ENCODE data around the gene HSD17B12.
"Not testable (repeated sequence)": the region's sequence is repeated elsewhere in the genome, so short reads cannot be mapped to it uniquely, and the experiment has no call there.

Gene HSD17B12

GRCh38 chr11:43748095-43748494 is 67.6 kb downstream of the HSD17B12 start:
- no peak for DNase-seq

- DNase-seq = no peak
Measured at GRCh38 chr11:43751726-43752125, 71.2 kb downstream of the HSD17B12 start.

GRCh38 chr11:43756575-43756974 is 76.0 kb downstream of the HSD17B12 start:
- DNase-seq = no peak

GRCh38 chr11:43758927-43759326 is 78.4 kb downstream of the HSD17B12 start:
- no peak for DNase-seq

DNA sequence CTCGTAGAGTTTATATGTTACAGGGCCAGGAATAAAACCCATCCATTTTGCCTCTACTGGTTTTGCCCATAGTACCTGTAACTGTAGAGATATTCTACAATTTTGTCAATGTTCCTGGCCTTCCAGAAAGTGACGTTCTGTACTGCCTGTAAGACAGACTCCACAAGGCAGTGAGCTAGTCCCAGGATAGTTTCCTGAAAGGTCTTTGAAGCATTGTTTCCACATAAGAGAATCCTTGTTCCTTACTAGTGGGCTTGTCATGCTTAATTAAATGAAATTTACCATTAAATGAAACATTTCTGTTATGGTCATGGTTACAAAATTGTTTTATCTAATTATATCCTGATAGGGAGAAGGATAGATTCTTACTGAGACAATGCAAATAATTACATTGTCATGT is 80.4 kb downstream of the HSD17B12 start:
- DNase-seq = no peak

DNA sequence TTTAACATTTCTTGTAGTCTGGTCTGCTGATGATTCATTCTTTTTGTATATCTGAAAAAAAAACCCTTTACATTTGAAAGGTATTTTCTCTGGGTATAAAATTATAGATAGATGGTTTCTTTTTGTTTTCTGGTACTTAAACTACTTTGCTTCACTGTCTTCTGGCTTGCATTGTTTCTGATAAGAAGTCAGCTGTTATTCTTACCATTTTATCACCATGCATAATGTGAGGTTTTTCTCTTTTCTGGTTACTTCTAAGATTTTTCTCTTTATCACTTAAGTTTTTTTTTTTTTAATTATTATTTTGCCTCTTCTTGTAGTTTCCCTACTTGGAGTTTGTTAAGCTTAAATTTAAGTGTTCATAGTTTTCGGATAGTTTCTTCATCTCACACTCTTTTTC is 84.7 kb downstream of the HSD17B12 start:
- DNase-seq = no peak

DNA sequence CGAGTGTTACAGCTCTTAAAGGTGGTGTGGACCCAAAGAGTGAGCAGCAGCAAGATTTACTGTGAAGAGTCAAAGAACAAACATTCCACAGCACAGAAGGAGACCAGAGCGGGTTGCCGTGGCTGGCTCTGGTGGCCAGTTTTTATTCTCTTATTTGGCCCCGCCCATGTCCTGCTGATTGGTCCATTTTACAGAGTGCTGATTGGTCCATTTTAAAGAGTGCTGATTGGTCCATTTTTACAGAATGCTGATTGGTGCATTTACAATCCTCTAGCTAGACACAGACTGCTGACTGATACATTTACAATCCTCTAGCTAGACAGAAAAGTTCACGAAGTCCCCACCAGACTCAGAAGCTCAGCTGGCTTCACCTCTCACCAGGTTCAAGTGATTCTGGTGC is 88.1 kb downstream of the HSD17B12 start:
- DNase-seq = not testable (repeated sequence)

DNA sequence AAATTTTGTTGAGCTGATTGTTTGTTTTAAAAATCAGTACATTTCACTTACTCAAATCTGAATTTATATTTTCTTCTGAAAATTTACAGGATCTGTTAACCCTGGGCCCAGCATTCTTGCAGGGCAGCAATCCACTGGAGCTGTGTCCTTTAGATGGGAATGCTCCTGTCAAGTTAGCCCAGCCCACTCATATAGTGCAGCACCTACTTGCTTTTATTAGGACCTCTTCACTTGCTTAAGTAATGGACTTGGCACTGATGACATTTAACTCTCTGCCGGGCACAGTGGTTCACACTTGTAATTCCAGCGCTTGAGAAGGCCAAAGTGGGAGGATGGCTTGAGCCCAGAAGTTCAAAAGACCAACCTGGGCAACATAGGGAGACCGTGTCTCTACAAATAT is 89.6 kb downstream of the HSD17B12 start:
- DNase-seq = no peak

GRCh38 chr11:43772733-43773132 is 92.2 kb downstream of the HSD17B12 start:
- DNase-seq = no peak

DNA sequence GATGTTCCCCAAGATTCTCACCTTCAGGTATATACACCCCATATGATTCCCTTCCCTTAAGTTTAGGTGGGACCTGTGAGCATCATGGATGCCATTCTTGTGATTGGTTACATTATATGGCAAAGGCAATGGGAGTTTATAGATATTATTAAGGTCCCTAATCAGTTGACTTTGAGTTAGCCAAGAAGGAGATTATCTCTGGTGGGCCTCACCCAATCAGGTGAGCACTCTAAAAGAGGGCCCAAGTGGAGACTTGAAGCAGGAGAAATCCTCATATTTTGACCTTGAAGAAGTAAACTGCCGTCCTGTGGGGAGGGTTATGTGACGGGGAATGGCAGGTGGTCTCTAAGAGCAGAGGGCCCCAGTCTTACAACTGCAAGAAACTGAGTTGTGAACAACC is 94.2 kb downstream of the HSD17B12 start:
- no peak for DNase-seq

DNA sequence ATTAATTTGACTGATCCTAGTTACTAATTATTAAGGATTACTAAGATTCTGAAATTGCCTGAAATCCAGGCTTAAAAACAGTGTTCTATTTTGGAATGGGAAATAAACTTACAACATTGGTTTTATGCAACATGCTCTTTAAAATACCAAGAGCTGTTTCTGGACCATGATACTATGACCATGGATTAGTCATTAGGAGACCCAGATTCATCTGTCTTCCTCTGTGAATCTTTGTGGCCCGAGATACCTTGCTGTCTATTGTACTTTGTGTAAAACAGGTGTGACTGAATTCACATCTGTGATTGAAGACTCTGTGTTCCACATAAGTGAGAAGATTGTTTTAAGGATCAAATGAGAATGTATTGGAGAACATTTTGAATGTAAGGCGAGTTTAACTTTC is 98.8 kb downstream of the HSD17B12 start:
- no peak for DNase-seq

- DNase-seq = no peak
Measured at GRCh38 chr11:43784301-43784700, 103.8 kb downstream of the HSD17B12 start.

DNA sequence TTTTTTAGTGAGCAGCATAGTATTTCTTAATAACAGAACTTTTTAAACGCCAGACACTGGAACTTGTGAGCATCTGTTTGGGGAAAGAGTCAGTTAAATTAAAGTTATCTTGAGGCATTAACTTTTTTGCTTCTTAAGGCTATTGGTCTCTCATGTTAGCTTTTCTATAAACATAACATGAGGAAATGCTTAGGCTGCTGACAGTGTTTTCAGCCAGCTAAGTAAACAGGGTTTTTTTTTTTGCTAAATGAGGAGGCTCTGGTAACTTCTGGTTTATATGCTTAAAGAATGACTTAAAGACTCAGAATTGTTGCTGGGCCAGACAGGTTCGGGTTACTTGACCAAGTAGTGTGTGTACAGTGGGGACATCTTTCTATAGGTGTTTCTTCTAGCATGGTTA is 104.3 kb downstream of the HSD17B12 start:
- DNase-seq = no peak

DNA sequence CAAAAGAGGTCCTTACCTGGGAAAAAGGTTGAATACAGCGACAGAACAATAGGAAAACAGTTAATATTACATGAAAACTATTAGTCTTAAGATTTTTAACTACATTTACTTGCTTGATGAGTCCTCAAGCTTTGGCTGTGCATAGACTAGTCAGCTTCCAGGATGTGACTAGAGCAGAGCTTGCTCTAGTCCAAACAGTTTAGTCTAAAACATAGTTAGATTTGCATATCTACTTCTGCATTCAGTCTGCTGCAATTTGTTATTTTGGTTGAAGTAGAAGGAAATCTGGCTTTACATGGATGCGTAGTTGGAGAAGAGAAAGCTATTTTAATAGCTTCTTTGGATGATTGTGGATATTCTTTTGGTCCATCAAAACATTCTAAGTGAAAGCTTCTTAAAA is 104.8 kb downstream of the HSD17B12 start:
- DNase-seq = no peak

GRCh38 chr11:43786016-43786415 is 105.5 kb downstream of the HSD17B12 start:
- DNase-seq = no peak

- no peak for DNase-seq
Measured at GRCh38 chr11:43787824-43788223, 107.3 kb downstream of the HSD17B12 start.

GRCh38 chr11:43788421-43788820 is 107.9 kb downstream of the HSD17B12 start:
- peak; percentile 64 for DNase-seq

DNA sequence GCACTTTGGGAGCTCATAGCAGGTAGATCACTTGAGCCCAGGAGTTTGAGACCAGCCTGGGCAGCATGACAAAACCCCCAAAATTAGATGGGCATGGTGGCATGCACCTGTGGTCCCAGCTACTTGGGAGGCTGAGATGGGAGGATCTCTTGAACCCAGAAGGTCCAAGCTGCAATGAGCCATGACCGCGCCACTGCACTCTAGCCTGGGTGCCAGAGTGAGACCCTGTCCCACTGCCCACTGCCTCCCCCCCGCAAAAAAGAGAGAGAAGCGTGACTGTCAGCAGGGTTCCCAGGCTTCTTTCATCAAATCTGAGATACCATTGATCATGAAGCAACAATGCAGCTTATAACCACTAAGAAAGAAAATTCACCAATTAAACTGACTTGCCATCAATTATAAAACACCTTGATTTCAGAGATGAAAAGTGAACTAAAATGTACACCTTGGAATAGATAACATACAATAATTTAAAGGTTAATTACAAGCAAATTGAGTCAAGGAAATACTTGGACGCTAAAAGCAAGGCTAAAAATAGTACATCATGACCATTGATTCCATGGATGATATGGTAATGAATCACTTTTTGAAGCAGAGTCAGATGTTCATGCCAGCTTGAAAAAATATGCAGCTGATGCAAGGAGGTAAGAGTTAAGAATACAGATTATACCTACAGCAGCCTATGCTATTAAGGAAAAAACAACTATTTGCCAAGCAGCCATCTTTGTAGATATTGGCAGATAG is 109.3 kb downstream of the HSD17B12 start:
- DNase-seq = no peak

- DNase-seq = no peak
Measured at GRCh38 chr11:43790444-43790794, 109.9 kb downstream of the HSD17B12 start.

- no peak for DNase-seq
Measured at GRCh38 chr11:43797337-43797736, 116.8 kb downstream of the HSD17B12 start.

DNA sequence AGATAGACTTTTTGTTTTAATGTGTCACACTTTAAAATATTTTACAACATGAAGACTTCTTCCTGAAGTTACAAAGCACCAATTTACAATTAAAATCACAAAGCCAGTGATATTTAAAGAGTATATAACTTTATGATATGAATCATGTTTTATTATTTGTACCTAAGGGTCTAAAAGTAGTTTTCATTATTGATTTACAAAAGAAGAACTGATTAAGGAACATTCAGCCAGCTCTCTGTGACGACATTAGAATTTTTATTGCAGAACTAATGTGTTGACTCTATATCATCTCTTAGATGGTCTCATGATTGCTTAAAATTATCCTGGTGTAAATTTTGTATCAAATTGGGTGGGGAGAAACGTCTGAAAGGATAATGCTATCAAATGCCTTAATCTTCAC is 117.3 kb downstream of the HSD17B12 start:
- no peak for DNase-seq

DNA sequence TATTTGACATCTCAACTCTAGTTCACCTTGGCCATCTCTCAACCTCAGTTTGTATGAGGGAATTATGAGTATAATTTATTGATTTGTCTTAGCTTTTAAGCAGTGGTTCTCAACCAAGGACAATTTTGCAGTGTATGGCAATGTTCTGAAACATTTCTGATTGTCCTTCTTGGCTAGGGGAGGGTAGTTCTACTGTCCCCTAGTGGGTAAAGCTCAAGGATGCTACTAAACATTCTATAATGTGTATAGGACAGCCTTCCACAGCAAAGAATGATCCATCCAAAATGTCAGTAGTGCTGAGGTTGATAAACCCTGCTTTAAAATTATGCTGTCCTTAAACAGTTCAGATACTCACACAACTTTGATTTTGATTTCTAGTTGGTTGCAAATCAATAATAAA is 122.0 kb downstream of the HSD17B12 start:
- no peak for DNase-seq

DNA sequence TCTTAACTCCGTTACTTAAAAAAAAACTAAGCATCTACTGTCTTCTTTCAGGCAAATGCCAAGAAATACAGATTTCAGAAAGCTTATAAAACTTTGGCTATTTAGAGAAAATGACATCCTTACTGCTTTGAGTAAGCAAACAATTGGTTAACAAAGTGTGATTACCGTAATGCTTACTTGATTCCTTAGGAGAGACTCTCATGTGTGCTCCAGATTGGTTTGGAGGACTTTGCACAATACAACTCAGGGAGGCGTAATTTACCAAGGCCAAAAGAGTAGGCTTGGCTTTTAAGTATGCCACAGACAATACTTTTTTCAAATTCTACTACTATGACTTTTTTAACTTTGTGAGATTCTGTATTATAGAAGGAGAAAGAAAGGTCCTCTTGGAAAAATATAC is 123.2 kb downstream of the HSD17B12 start:
- DNase-seq = no peak

- no peak for DNase-seq
Measured at GRCh38 chr11:43806976-43807375, 126.4 kb downstream of the HSD17B12 start.

- DNase-seq = no peak
Measured at GRCh38 chr11:43810929-43811596, 130.5 kb downstream of the HSD17B12 start.

All from right hindlimb (tissue), 1 donor.